ENCODE measurements around the gene RAB8A. TPM values are rescaled to one million over a fixed set of nuclear protein-coding genes. Genes with fewer than 3 reads are reported as not detected.

RAB8A gene
- total and polyA plus RNA-seq, 9 of the 15 experiments (the other 6 are each of a cell fraction or from before 2014, with no cell fraction given), result 11.2 to 102 (median 53.2) TPM

GRCh38 chr19:16111160-16111908 is at the start of gene RAB8A (continued):
- no peak for TF ChIP-seq ELK1 (CRISPR knock-in tag; IDR thresholded peaks at IDR 0.05)
- no peak for TF ChIP-seq ZBTB34 (CRISPR knock-in tag; IDR thresholded peaks at IDR 0.05)
- peak; percentile 61 for TF ChIP-seq EP400 (IDR thresholded peaks at IDR 0.05)
- no peak for TF ChIP-seq THAP7 (CRISPR knock-in tag; IDR thresholded peaks at IDR 0.05)
- TF ChIP-seq ZNF324 (CRISPR knock-in tag; IDR thresholded peaks at IDR 0.05), result no peak
- peak; percentile 63; the same call in 1 of the 2 replicates for TF ChIP-seq HES1 (IDR thresholded peaks at IDR 0.05; ENCODE audit: low read depth)
- peak; percentile 88 for TF ChIP-seq PHF20 (IDR thresholded peaks at IDR 0.05; ENCODE audit: partially characterized antibody)
- TF ChIP-seq ZBTB43 (CRISPR knock-in tag; IDR thresholded peaks at IDR 0.05), result no peak
- TF ChIP-seq PHTF2 (CRISPR knock-in tag; IDR thresholded peaks at IDR 0.05), result no peak
- TF ChIP-seq TCF3 (CRISPR knock-in tag; IDR thresholded peaks at IDR 0.05), result peak; percentile 1; the same call in 1 of the 2 replicates
- peak; percentile 62 for TF ChIP-seq TFAP4 (CRISPR knock-in tag; IDR thresholded peaks at IDR 0.05; ENCODE audit: borderline replicate concordance)
- TF ChIP-seq CBFB (CRISPR knock-in tag; IDR thresholded peaks at IDR 0.05), result no peak
- TF ChIP-seq MTA3 (IDR thresholded peaks at IDR 0.05; ENCODE audit: borderline replicate concordance), result peak; percentile 38; the same call in 1 of the 2 replicates
- TF ChIP-seq HOMEZ (CRISPR knock-in tag; IDR thresholded peaks at IDR 0.05), result no peak
- no peak for TF ChIP-seq ZNF57 (CRISPR knock-in tag; IDR thresholded peaks at IDR 0.05)
- TF ChIP-seq CCNT2 (IDR thresholded peaks at IDR 0.05; ENCODE audit: borderline replicate concordance, extremely low read depth, insufficient read length, low read depth, low read length), result peak; percentile 69
- no peak for TF ChIP-seq RBM34 (IDR thresholded peaks at IDR 0.05; ENCODE audit: borderline replicate concordance, insufficient read depth, low read length)
- TF ChIP-seq ZKSCAN3 (CRISPR knock-in tag; IDR thresholded peaks at IDR 0.05), result no peak
- peak; percentile 79 for TF ChIP-seq SP2 (IDR thresholded peaks at IDR 0.05; ENCODE audit: extremely low read depth, low read depth, low read length, poor library complexity, severe bottlenecking)
